Measurements from ENCODE around the gene DHX57. TPM values are rescaled to one million over a fixed set of nuclear protein-coding genes. Genes with fewer than 3 reads are reported as not detected.

The DHX57 gene
- total RNA-seq, 1 experiment from 2014 or later: 27.5 TPM

GRCh38 chr2:38747819-38748218 lies 127.9 kb downstream of the DHX57 start:
- no peak overlapping the region for H4K91ac ChIP-seq (ENCODE audit: insufficient read length, low read depth, low read length)
- H3K4me2 ChIP-seq (ENCODE audit: insufficient read depth, insufficient read length, low read length): no peak overlapping the region
- H3K4me1 Mint-ChIP-seq: peaks cover 44% of the 10 kb centered on the region in 2 experiments
- DNase-seq: no peak
- H3T11ph ChIP-seq (ENCODE audit: low read length): no peak overlapping the region
- H2BK5ac ChIP-seq (ENCODE audit: insufficient read length, low read length): no peak overlapping the region
- H2BK12ac ChIP-seq (ENCODE audit: insufficient read length, low read depth, low read length): no peak overlapping the region
- no peak overlapping the region for H3K27ac ChIP-seq (ENCODE audit: insufficient read length, low read depth, low read length)
- H3K79me2 ChIP-seq (ENCODE audit: insufficient read depth, low read length): peaks cover 20% of the 10 kb centered on the region
- H3K18ac ChIP-seq (ENCODE audit: insufficient read length, low read depth, low read length): no peak overlapping the region
- H2BK15ac ChIP-seq (ENCODE audit: low read depth, low read length): no peak overlapping the region
- no peaks in the 10 kb centered on the region for H4K20me1 ChIP-seq (ENCODE audit: control insufficient read depth, insufficient read depth, insufficient read length)
- no peak overlapping the region for H3K9ac ChIP-seq (ENCODE audit: extremely low read depth, insufficient read length, low read length)
- H2BK20ac ChIP-seq (ENCODE audit: low read depth, low read length, poor library complexity, severe bottlenecking): no peak overlapping the region
- no peak overlapping the region for H3K56ac ChIP-seq (ENCODE audit: insufficient read length, low read depth, low read length)
- H3K14ac ChIP-seq (ENCODE audit: insufficient read depth, low read length): no peak overlapping the region
- peaks cover 72 to 81% (median 79%) of the 10 kb centered on the region in 3 experiments for H3K36me3 Mint-ChIP-seq (ENCODE audit: insufficient read depth in 1 of 3, low read depth in 3 of 3)
- H2AK5ac ChIP-seq (ENCODE audit: insufficient read length, low read length): no peak overlapping the region
- no peak overlapping the region for H4K8ac ChIP-seq (replicated peaks; ENCODE audit: insufficient read length, low read depth, low read length)
- peak overlapping the region; percentile 70 to 100 for H3K4me3 Mint-ChIP-seq
- no CpG with 5 or more reads among the region's 5 CpGs for WGBS (ENCODE audit: extremely low coverage, insufficient read length, low lambda C conversion rate)
- H4K5ac ChIP-seq (ENCODE audit: insufficient read length, low read depth, low read length): no peak overlapping the region
- H3K9me3 Mint-ChIP-seq: peaks cover 3 to 6% of the 10 kb centered on the region in 2 experiments; a peak in 4 of 5 replicates
- no peak overlapping the region for H3K4ac ChIP-seq (ENCODE audit: low read depth, low read length)
- peaks cover 5% of the 10 kb centered on the region for H3K23me2 ChIP-seq (ENCODE audit: insufficient read length, low read depth, low read length, poor library complexity, severe bottlenecking)
- no peak for TF ChIP-seq CTCF (conservative IDR thresholded peaks at IDR 0.05)
- H3K4me1 ChIP-seq (ENCODE audit: insufficient read depth, low read length): no peaks in the 10 kb centered on the region
- H2BK120ac ChIP-seq (ENCODE audit: low read depth, low read length, poor library complexity, severe bottlenecking): no peak overlapping the region
- no peaks in the 10 kb centered on the region for H3K9me3 ChIP-seq (ENCODE audit: control insufficient read depth, low read depth, low read length)
- no peak overlapping the region for H2AFZ ChIP-seq (ENCODE audit: low read length)
- peak overlapping the region in 2 of 3 experiments; percentile 81 to 95; a peak in 5 of 7 replicates for H3K27ac Mint-ChIP-seq
- H3K23ac ChIP-seq (ENCODE audit: insufficient read length, low read depth, low read length): no peak overlapping the region
- no peaks in the 10 kb centered on the region for H3K27me3 ChIP-seq (ENCODE audit: insufficient read depth, low read length)
- peaks cover 5% of the 10 kb centered on the region for H3K27me3 Mint-ChIP-seq (ENCODE audit: low read depth)
- no peaks in the 10 kb centered on the region for H3K79me1 ChIP-seq (ENCODE audit: insufficient read depth, low read depth, low read length, poor library complexity, severe bottlenecking)

Other genes starting within 250 kb of the DHX57 start
- gene GALM, start 209.8 kb downstream of the DHX57 start, total RNA-seq (2021): 10.0 and 10.4 TPM in 2 replicates
- 576 and 589 TPM in 2 replicates for gene SRSF7, start 124.6 kb downstream of the DHX57 start, total RNA-seq (2021)
- gene GEMIN6, start 97.7 kb downstream of the DHX57 start, total RNA-seq (2021): 21.9 and 22.1 TPM in 2 replicates
- 6.7 and 8.0 TPM in 2 replicates for gene MORN2, start within 50 bp of the DHX57 start, total RNA-seq (2021)
- gene ARHGEF33, start 13.9 kb upstream of the DHX57 start, total RNA-seq (2021): 0.64 and 0.92 TPM in 2 replicates
- gene SOS1, start 245.1 kb upstream of the DHX57 start, total RNA-seq (2021): 31.1 and 35.8 TPM in 2 replicates

Data from H9 (cell line).